ENCODE data around the gene CTSK.

The CTSK gene

DNA sequence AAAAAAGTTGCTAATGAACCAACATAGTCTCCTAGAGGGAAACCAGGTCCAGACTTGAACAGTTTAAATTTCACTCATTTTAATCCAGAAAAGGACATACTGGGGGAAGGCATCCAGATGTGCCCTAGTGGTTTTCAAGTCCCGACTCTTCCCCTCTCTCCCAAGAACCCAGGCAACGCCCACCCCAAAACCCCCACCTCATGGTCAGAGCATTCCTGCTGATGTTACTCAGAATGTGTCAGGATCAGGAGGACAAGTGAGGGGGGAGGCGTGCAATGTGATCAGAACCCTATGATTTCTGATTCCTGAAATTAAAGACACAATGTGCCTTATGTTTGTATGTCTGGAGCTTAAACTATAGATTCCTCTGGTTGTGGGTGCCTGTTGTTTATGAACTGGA, 1.6 kb upstream of the CTSK start:
- Histone ChIP-seq H3K4me3 (ENCODE audit: low read depth in 1 of 2, low read length in 1 of 2) (no peak overlapping the region), H3K27me3 (no peaks in the 10 kb centered on the region), H3K9me3 (no peaks in the 10 kb centered on the region), H3K27ac (no peak overlapping the region), H3K36me3 (peaks cover 38% of the 10 kb centered on the region), H3K4me1 (ENCODE audit: control insufficient read depth in 1 of 2, insufficient read depth in 1 of 2, low read depth in 1 of 2, low read length in 1 of 2) (peaks cover 25 to 28% of the 10 kb centered on the region in 2 experiments)
- TF ChIP-seq, protein P1, sequence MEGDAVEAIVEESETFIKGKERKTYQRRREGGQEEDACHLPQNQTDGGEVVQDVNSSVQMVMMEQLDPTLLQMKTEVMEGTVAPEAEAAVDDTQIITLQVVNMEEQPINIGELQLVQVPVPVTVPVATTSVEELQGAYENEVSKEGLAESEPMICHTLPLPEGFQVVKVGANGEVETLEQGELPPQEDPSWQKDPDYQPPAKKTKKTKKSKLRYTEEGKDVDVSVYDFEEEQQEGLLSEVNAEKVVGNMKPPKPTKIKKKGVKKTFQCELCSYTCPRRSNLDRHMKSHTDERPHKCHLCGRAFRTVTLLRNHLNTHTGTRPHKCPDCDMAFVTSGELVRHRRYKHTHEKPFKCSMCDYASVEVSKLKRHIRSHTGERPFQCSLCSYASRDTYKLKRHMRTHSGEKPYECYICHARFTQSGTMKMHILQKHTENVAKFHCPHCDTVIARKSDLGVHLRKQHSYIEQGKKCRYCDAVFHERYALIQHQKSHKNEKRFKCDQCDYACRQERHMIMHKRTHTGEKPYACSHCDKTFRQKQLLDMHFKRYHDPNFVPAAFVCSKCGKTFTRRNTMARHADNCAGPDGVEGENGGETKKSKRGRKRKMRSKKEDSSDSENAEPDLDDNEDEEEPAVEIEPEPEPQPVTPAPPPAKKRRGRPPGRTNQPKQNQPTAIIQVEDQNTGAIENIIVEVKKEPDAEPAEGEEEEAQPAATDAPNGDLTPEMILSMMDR (IDR thresholded peaks at IDR 0.05): no peak

DNA sequence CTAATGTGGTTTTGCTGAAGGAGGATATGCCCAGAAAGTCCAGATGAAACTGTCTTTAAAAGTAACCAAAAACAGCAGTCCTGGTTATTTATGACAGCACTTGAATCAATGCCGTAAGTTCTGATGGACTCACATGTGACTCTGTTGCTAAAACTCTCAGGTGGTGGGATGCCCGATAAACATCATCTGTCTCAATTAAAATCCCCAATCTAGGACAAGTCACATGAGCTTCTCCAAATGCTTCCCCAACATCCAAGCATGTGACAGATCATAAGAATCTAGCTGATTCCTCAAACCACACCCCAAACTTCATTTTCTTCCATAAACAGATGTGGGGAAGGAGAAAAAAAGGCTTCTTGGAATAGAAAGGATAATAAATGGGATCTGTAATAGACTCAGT, 786 bp upstream of the CTSK start:
- Histone ChIP-seq H3K27me3 (no peaks in the 10 kb centered on the region), H3K9me3 (no peaks in the 10 kb centered on the region), H3K4me3 (ENCODE audit: low read depth in 1 of 2, low read length in 1 of 2) (no peak overlapping the region), H3K36me3 (peaks cover 30% of the 10 kb centered on the region), H3K27ac (peak overlapping the region; percentile 7), H3K4me1 (ENCODE audit: control insufficient read depth in 1 of 2, insufficient read depth in 1 of 2, low read depth in 1 of 2, low read length in 1 of 2) (peaks cover 25 to 28% of the 10 kb centered on the region in 2 experiments)
- TF ChIP-seq, protein P1 (IDR thresholded peaks at IDR 0.05): no peak

DNA sequence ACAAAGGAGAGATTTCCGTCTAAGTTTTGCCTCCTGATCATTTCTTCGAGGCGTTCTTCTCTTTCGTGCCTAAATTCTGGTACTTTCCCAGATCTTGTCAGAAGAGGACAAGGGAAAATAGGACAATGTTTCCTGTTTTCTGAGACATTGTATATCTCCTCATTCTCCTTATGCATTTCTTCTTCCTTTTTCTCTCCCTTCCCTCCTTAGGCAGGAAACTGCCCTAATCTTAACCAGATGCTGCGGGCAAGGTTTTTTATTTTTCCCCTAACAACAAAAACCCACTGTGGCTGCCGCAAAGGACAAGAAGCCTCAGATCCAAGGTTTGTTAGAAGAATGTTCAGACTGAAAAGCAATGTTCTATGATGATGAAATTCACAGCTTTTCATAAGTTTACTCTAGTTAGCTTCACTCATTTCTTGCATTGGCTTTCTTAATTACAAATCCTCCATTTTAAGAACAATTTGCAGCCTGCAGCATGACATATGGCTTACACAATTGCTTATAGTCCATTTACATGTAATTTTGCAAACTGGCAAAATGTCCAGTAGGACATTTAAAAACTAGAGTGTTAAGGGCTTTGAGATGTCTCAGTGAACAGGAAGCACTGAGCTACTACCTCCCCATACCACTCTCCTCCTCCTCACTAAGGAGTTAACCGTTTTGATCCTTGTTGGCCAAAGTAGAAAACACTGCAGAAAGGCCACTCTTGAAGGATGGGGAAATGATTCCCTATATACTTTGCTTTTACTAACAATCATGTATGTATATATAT, 624 bp downstream of the CTSK start:
- peaks cover 16% of the 10 kb centered on the region for H3K36me3 ChIP-seq
- peak overlapping the region; percentile 61 for H3K27ac ChIP-seq
- H3K4me1 ChIP-seq (ENCODE audit: control insufficient read depth in 1 of 2, insufficient read depth in 1 of 2, low read depth in 1 of 2, low read length in 1 of 2): peaks cover 18 to 19% of the 10 kb centered on the region in 2 experiments
- no peaks in the 10 kb centered on the region for H3K9me3 ChIP-seq
- no peak overlapping the region for H3K4me3 ChIP-seq (ENCODE audit: low read depth in 1 of 2, low read length in 1 of 2)
- H3K27me3 ChIP-seq: no peaks in the 10 kb centered on the region
- TF ChIP-seq, protein P1 (IDR thresholded peaks at IDR 0.05): no peak

DNA sequence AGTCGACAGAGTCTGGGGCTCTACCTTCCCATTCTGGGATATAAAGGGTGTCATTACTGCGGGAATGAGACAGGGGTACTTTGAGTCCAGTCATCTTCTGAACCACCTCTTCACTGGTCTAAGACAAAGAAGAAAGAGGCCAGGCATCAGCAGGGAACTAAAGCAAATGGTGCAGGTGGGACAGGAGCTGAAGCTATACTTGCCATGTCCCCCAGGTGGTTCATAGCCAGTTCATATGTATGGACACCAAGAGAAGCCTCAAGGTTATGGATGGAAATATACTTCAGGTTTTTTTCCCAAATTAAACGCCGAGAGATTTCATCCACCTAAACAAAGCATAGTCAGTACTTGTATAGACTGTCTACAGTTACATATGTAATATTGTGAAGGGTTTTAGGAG, 2.2 kb downstream of the CTSK start:
- peaks cover under 1% of the 10 kb centered on the region for H3K36me3 ChIP-seq

DNA sequence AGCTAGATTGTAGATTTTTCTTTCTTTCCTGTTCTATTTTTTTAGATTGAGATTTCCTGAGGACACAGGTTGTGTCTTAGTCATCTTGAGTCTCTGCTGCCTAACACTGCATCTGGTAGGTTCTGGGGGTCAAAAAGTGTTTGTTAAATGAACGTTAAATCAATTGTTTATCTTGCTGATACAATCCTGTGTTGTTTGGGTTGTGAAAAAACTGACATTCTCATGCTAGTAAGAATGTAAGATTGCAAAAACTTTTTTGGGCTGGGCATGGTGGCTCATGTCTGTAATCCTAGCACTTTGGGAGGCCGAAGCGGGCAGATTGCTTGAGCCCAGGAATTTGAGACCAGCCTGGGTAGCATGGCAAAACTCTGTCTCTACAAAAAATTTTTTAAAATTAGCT, 3.4 kb downstream of the CTSK start:
- TF ChIP-seq, protein P1 (IDR thresholded peaks at IDR 0.05): no peak
- Histone ChIP-seq H3K9me3 (no peaks in the 10 kb centered on the region), H3K27me3 (no peaks in the 10 kb centered on the region), H3K36me3 (no peaks in the 10 kb centered on the region), H3K27ac (no peak overlapping the region), H3K4me1 (ENCODE audit: control insufficient read depth in 1 of 2, insufficient read depth in 1 of 2, low read depth in 1 of 2, low read length in 1 of 2) (peaks cover 18% of the 10 kb centered on the region in 2 experiments), H3K4me3 (ENCODE audit: low read depth in 1 of 2, low read length in 1 of 2) (no peak overlapping the region)

More for the DNA sequence above, 2.2 kb downstream of the CTSK start:
- TF ChIP-seq, protein P1 (IDR thresholded peaks at IDR 0.05): no peak
- Histone ChIP-seq H3K27ac (no peak overlapping the region), H3K4me3 (ENCODE audit: low read depth in 1 of 2, low read length in 1 of 2) (no peak overlapping the region), H3K9me3 (no peaks in the 10 kb centered on the region), H3K27me3 (no peaks in the 10 kb centered on the region), H3K4me1 (ENCODE audit: control insufficient read depth in 1 of 2, insufficient read depth in 1 of 2, low read depth in 1 of 2, low read length in 1 of 2) (peaks cover 18% of the 10 kb centered on the region in 2 experiments)
